Measurements from ENCODE around the gene SPEN. TPM values are rescaled to one million over a fixed set of nuclear protein-coding genes. Genes with fewer than 3 reads are reported as not detected.
A peak's percentile ranks its signal among the peaks of the same experiment; 100 is the strongest.

SPEN gene
- polyA plus RNA-seq, 1 of the 3 experiments (the other 2 are of a cell fraction): 6.1 TPM

DNA sequence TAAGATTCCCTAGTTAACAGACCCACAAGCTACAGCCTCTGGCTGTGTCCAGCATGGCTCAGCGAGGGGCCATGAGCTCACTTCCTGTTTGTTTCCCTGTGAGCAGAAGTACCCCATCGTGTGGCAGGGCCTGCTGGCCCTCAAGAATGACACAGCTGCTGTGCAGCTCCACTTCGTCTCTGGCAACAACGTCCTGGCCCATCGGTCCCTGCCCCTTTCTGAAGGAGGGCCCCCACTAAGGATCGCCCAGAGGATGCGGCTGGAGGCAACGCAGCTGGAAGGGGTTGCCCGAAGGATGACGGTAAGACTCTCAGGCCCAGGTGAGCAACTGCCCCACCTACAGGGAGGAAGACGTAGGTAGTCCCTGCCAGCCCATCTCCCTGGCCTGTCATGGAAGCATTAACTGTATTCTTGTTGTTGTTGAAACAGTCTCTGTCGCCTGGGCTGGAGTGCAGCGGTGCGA lies 90.2 kb downstream of the SPEN start:
- WGBS (ENCODE audit: low lambda C conversion rate): 78% methylated on average over 6 of the region's 14 CpGs
- POLR2A ChIA-PET: no interaction called here

DNA sequence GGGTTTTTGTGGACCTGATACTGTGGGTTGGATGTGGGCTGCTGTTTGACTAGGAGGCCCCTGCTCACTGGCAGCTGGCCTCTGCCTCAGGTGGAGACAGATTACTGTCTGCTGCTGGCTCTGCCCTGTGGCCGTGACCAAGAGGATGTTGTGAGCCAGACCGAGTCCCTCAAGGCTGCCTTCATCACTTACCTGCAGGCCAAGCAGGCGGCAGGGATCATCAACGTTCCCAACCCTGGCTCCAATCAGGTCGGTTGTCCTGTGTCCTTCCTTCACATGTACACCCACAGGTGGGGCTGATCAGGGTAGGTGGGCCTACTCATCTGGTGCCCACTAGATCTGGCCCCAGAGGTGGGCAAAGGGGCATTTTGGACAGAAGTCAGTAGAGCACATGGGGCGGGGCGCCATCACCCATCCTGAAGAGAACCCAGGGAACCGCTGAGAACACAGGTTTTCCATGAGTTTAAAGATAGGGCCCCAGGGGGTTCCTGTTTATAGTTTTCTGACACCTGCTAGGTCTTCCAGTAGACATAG lies 91.2 kb downstream of the SPEN start:
- Histone ChIP-seq H3K9me3 (no peaks in the 10 kb centered on the region), H3K4me3 (ENCODE audit: low read depth in 2 of 2, low read length in 1 of 2) (no peak overlapping the region), H3K4me1 (ENCODE audit: control insufficient read depth in 1 of 2, insufficient read depth in 2 of 2, low read depth in 1 of 2, low read length in 1 of 2) (peaks cover 0 to 54% of the 10 kb centered on the region in 2 experiments; a peak in 3 of 4 replicates), H3K27me3 (ENCODE audit: insufficient read depth) (no peaks in the 10 kb centered on the region), H4K20me1 (ENCODE audit: insufficient read depth) (no peaks in the 10 kb centered on the region), H3K9ac (no peak overlapping the region), H3K9me2 (no peaks in the 10 kb centered on the region), H3K4me2 (no peak overlapping the region), H2AFZ (ENCODE audit: low read depth) (no peak overlapping the region), H3F3A (replicated peaks; ENCODE audit: insufficient read depth) (peaks cover 30% of the 10 kb centered on the region), H3K79me2 (ENCODE audit: insufficient read depth) (peaks cover 3% of the 10 kb centered on the region; the same call in 1 of the 2 replicates), H3K27ac (ENCODE audit: low read depth in 2 of 2, low read length in 1 of 2) (peak overlapping the region; percentile 52 to 94; a peak in 3 of 4 replicates), H3K36me3 (replicated peaks in 1 of 2; ENCODE audit: control insufficient read depth in 1 of 2, insufficient read depth in 2 of 2, low read length in 1 of 2) (peaks cover 30 to 77% of the 10 kb centered on the region in 2 experiments)
- TF ChIP-seq GABPA (IDR thresholded peaks at IDR 0.05; ENCODE audit: low read depth) (no peak), FOXJ3 (CRISPR knock-in tag; IDR thresholded peaks at IDR 0.05) (no peak), ELF1 (IDR thresholded peaks at IDR 0.05) (no peak), GATA2 (CRISPR knock-in tag; IDR thresholded peaks at IDR 0.05) (no peak), FOXM1 (IDR thresholded peaks at IDR 0.05; ENCODE audit: low read depth) (no peak), FOSL2 (IDR thresholded peaks at IDR 0.05; ENCODE audit: borderline replicate concordance, low read depth) (no peak), NFIC (IDR thresholded peaks at IDR 0.05; ENCODE audit: borderline replicate concordance) (no peak), RCOR1 (IDR thresholded peaks at IDR 0.05; ENCODE audit: low read length) (no peak)
- TF ChIP-seq, protein P1, sequence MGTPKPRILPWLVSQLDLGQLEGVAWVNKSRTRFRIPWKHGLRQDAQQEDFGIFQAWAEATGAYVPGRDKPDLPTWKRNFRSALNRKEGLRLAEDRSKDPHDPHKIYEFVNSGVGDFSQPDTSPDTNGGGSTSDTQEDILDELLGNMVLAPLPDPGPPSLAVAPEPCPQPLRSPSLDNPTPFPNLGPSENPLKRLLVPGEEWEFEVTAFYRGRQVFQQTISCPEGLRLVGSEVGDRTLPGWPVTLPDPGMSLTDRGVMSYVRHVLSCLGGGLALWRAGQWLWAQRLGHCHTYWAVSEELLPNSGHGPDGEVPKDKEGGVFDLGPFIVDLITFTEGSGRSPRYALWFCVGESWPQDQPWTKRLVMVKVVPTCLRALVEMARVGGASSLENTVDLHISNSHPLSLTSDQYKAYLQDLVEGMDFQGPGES (IDR thresholded peaks at IDR 0.05; ENCODE audit: low read depth, low read length): no peak
- TF ChIP-seq, protein P2, sequence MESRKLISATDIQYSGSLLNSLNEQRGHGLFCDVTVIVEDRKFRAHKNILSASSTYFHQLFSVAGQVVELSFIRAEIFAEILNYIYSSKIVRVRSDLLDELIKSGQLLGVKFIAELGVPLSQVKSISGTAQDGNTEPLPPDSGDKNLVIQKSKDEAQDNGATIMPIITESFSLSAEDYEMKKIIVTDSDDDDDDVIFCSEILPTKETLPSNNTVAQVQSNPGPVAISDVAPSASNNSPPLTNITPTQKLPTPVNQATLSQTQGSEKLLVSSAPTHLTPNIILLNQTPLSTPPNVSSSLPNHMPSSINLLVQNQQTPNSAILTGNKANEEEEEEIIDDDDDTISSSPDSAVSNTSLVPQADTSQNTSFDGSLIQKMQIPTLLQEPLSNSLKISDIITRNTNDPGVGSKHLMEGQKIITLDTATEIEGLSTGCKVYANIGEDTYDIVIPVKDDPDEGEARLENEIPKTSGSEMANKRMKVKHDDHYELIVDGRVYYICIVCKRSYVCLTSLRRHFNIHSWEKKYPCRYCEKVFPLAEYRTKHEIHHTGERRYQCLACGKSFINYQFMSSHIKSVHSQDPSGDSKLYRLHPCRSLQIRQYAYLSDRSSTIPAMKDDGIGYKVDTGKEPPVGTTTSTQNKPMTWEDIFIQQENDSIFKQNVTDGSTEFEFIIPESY (IDR thresholded peaks at IDR 0.05; ENCODE audit: borderline replicate concordance, low read depth): no peak
- TF ChIP-seq, protein P3, sequence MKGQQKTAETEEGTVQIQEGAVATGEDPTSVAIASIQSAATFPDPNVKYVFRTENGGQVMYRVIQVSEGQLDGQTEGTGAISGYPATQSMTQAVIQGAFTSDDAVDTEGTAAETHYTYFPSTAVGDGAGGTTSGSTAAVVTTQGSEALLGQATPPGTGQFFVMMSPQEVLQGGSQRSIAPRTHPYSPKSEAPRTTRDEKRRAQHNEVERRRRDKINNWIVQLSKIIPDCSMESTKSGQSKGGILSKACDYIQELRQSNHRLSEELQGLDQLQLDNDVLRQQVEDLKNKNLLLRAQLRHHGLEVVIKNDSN (IDR thresholded peaks at IDR 0.05; ENCODE audit: borderline replicate concordance, low read depth): no peak
- TF ChIP-seq, protein P4, sequence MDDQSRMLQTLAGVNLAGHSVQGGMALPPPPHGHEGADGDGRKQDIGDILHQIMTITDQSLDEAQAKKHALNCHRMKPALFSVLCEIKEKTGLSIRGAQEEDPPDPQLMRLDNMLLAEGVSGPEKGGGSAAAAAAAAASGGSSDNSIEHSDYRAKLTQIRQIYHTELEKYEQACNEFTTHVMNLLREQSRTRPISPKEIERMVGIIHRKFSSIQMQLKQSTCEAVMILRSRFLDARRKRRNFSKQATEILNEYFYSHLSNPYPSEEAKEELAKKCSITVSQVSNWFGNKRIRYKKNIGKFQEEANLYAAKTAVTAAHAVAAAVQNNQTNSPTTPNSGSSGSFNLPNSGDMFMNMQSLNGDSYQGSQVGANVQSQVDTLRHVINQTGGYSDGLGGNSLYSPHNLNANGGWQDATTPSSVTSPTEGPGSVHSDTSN (IDR thresholded peaks at IDR 0.05): no peak
- no peak for DNase-seq
- 93% methylated on average over 8 of the region's 8 CpGs for WGBS (ENCODE audit: low lambda C conversion rate)
- ChIA-PET CTCF (interaction anchor here (0.6 to 2.5 kb wide), 5 partner anchors 13 to 147 kb away, joined by 3 to 9 read pairs (median 3); no protein-coding TSS in a partner anchor), POLR2A (interaction anchor here (0.7 to 1.0 kb wide), 2 partner anchors 9 to 89 kb away, joined by 4 read pairs; no protein-coding TSS in a partner anchor)

More for the DNA sequence above, 90.2 kb downstream of the SPEN start:
- peaks cover 30% of the 10 kb centered on the region for H3F3A ChIP-seq (replicated peaks; ENCODE audit: insufficient read depth)
- no peaks in the 10 kb centered on the region for H3K27me3 ChIP-seq (ENCODE audit: insufficient read depth)
- peaks cover 0 to 54% of the 10 kb centered on the region in 2 experiments; a peak in 3 of 4 replicates for H3K4me1 ChIP-seq (ENCODE audit: control insufficient read depth in 1 of 2, insufficient read depth in 2 of 2, low read depth in 1 of 2, low read length in 1 of 2)
- H3K4me2 ChIP-seq: no peak overlapping the region
- H3K9me2 ChIP-seq: no peaks in the 10 kb centered on the region
- peak overlapping the region; percentile 19; the same call in 1 of the 2 replicates for H3K9ac ChIP-seq
- no peaks in the 10 kb centered on the region; the same call in 1 of the 2 replicates for H3K79me2 ChIP-seq (ENCODE audit: insufficient read depth)
- H3K4me3 ChIP-seq (ENCODE audit: low read depth in 2 of 2, low read length in 1 of 2): no peak overlapping the region
- H3K27ac ChIP-seq (ENCODE audit: low read depth in 2 of 2, low read length in 1 of 2): peak overlapping the region; percentile 45 to 94
- TF ChIP-seq TCF12 (IDR thresholded peaks at IDR 0.05) (no peak), RAD21 (IDR thresholded peaks at IDR 0.05; ENCODE audit: low read length) (no peak)
- TF ChIP-seq, protein P5, sequence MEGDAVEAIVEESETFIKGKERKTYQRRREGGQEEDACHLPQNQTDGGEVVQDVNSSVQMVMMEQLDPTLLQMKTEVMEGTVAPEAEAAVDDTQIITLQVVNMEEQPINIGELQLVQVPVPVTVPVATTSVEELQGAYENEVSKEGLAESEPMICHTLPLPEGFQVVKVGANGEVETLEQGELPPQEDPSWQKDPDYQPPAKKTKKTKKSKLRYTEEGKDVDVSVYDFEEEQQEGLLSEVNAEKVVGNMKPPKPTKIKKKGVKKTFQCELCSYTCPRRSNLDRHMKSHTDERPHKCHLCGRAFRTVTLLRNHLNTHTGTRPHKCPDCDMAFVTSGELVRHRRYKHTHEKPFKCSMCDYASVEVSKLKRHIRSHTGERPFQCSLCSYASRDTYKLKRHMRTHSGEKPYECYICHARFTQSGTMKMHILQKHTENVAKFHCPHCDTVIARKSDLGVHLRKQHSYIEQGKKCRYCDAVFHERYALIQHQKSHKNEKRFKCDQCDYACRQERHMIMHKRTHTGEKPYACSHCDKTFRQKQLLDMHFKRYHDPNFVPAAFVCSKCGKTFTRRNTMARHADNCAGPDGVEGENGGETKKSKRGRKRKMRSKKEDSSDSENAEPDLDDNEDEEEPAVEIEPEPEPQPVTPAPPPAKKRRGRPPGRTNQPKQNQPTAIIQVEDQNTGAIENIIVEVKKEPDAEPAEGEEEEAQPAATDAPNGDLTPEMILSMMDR (IDR thresholded peaks at IDR 0.05): peak; percentile 19; the same call in 1 of the 2 replicates
- CTCF ChIA-PET: interaction anchor here (1.4 to 2.5 kb wide), 3 partner anchors 14 to 146 kb away, joined by 3 to 9 read pairs (median 6); no protein-coding TSS in a partner anchor
- H3K9me3 ChIP-seq: no peaks in the 10 kb centered on the region
- no peaks in the 10 kb centered on the region for H4K20me1 ChIP-seq (ENCODE audit: insufficient read depth)
- H3K36me3 ChIP-seq (replicated peaks in 1 of 2; ENCODE audit: control insufficient read depth in 1 of 2, insufficient read depth in 2 of 2, low read length in 1 of 2): peaks cover 30 to 77% of the 10 kb centered on the region in 2 experiments
- DNase-seq: no peak
- no peak overlapping the region for H2AFZ ChIP-seq (ENCODE audit: low read depth)
